ENCODE results near the gene GARRE1. TPM values are rescaled to one million over a fixed set of nuclear protein-coding genes. Genes with fewer than 3 reads are reported as not detected.
"Not testable (repeated sequence)": the region's sequence is repeated elsewhere in the genome, so short reads cannot be mapped to it uniquely, and the experiment has no call there.

Gene GARRE1, protein sequence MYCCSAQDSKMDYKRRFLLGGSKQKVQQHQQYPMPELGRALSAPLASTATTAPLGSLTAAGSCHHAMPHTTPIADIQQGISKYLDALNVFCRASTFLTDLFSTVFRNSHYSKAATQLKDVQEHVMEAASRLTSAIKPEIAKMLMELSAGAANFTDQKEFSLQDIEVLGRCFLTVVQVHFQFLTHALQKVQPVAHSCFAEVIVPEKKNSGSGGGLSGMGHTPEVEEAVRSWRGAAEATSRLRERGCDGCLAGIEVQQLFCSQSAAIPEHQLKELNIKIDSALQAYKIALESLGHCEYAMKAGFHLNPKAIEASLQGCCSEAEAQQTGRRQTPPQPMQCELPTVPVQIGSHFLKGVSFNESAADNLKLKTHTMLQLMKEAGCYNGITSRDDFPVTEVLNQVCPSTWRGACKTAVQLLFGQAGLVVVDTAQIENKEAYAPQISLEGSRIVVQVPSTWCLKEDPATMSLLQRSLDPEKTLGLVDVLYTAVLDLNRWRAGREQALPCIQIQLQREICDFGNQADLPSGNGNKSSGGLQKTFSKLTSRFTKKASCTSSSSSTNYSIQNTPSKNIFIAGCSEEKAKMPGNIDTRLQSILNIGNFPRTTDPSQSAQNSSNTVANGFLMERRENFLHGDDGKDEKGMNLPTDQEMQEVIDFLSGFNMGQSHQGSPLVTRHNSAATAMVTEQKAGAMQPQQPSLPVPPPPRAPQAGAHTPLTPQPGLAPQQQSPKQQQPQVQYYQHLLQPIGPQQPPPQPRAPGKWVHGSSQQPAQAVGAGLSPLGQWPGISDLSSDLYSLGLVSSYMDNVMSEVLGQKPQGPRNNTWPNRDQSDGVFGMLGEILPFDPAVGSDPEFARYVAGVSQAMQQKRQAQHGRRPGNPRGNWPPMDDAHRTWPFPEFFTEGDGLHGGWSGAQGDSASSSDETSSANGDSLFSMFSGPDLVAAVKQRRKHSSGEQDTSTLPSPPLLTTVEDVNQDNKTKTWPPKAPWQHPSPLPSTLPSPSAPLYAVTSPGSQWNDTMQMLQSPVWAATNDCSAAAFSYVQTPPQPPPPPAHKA (N-terminal part only)
- total RNA-seq, result 10 to 100 TPM; 19.6 to 22.0 TPM
- long read RNA-seq, partial matches to known transcripts, result 1 of 7 reads
- long read RNA-seq, other reads (novel, unspliced or antisense), result 6 of 7 reads

DNA sequence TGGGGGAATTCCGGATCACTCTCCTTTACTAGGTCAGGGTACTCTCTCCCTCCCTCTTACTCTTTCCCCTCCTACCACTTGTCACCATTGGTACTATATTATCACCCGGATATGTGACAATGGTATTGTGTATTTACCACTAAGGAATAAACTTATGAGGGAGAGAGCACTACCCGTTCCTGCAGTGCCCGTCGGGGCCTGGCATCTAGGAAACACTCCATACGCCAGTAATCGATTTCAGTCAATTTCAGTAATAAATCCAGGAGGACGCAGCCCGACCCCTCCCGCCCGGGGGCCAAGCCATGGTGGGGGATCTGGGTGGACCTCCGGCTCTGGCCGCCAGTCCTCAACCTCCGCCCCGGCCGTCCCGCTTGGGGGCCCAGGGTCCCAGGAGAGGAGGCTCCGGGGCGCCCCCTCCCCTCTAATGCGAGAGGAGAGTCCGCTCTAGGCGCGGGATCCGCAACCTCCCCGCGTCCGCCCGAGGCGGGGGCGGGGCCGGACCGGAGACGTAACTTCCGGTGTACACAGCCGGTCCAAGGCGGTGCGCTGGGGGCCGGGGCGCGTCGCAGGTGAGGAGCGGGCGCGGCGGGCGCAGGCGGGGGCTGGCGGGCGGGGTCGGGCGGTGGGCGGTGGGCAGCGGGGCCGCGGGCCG, at the start of gene GARRE1:
TSS of gene GARRE1 (plus strand) at position 509 of the 652 bp plus-strand sequence. CDS start 45,920 bp downstream, outside the sequence.
- intact Hi-C loops (cut with DNase I, micrococcal nuclease), result no loop called here

DNA sequence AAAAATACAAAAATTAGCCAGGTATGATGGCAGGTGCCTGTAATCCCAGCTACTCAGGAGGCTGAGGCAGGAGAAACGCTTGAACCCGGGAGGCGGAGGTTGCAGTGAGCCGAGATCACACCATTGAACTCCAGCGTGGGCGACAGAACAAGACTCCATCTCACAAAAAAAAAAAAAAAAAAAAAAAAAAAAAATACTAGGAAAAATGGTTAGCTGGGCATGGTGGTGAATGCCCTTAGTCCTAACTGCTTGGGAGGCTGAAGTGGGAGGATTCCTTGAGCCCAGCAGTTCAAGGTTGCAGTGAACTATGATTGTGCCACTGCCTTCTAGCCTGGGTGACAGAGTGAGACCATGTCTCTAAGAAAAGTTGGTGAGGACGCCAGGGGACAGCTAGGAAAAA, 49.0 kb upstream of the GARRE1 start:
- DNase-seq; ATAC-seq; intact Hi-C loops (cut with DNase I, micrococcal nuclease): not testable (repeated sequence)

More for the DNA sequence above, at the start of gene GARRE1:
- ATAC-seq, result peak; percentile 93
- DNase-seq, result peak; percentile 84 to 95

DNA sequence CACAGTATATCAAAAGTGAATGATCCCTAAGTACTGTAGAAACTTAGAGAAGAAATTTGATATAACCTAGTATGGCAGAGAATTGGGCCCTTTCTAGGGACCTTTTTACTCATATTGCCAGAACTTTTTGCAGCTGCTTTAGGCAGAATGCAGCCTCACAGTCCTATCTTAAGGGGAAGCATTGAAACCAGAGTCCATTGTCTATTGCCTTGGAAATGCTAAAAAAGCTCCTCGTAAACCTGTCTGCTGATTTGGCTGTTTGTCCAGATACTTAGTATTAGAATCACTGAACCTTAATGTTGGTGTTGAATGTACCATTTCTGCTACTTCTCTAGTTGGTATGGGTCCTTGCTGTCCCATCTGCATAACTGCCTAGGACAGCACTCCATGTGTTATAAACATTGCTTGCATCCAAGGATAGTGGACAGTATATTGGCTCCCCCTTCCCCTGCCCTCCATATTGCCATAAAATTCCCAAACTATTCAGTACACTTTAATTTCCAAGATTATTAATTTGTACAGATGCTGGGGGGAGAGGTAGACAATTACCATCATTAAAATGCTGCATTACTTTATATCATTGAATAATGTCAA, 46.0 kb upstream of the GARRE1 start:
- intact Hi-C loops (cut with DNase I, micrococcal nuclease), result no loop called here
- DNase-seq (no peak), ATAC-seq (no peak)

DNA sequence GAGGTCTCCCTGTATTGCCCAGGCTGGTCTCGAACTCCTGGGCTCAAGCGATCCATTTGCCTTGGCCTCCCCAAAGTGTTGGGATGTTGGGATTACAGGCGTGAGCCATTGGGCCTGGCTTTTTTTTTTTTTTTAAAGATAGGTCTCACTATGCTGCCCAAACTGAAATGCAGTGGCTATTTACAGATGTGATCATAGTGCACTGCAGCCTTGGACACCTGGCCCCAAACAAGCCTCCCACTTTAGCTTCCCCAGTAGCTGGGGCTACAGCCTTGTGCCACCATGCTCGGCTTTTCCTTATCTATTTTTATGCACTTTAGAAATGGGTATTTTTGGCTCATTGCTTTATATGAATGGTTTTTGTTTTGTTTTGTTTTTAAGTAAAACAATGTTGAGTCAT, 44.6 kb upstream of the GARRE1 start:
- no peak for ATAC-seq
- no peak for DNase-seq
- intact Hi-C loops (cut with DNase I, micrococcal nuclease), result no loop called here

DNA sequence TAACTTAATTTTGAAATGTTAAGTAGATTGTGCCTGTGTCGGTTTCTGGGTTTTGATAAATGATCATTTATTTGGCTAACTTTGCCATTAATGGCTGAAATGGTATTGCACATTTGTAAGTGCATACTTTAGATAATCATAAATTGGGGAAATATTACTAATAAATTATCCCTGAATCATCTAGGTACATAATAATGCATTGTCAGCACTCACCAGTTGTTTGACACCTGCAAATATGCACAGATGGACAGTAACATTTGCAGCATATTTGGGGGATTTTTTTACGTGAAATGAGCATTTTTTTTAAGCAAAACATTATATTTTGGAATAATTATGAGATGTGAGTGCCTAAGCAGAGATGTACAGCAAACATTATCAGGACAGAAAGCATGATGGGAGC, 41.1 kb upstream of the GARRE1 start:
- DNase-seq, result no peak
- intact Hi-C loops (cut with DNase I, micrococcal nuclease), result no loop called here
- ATAC-seq, result no peak

DNA sequence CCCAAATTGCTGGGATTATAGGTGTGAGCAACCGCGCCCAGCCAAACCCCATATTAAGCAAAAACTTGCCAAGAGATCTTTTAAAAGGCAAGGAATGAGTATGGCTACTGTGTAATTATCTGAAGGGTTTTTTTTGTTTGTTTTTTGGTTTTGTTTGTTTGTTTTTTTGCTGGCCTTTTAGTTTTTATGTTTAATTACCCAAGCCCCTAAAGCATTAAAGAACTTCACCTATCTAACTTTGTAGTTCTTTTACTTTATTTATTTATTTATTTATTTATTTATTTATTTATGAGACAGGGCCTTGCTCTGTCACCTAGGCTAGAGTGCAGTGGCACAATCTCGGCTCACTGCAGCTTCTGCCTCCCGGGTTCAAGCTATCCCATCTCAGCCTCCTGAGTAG, 40.3 kb upstream of the GARRE1 start:
- intact Hi-C loops (cut with DNase I, micrococcal nuclease), result no loop called here
- ATAC-seq (no peak), DNase-seq (no peak)

DNA sequence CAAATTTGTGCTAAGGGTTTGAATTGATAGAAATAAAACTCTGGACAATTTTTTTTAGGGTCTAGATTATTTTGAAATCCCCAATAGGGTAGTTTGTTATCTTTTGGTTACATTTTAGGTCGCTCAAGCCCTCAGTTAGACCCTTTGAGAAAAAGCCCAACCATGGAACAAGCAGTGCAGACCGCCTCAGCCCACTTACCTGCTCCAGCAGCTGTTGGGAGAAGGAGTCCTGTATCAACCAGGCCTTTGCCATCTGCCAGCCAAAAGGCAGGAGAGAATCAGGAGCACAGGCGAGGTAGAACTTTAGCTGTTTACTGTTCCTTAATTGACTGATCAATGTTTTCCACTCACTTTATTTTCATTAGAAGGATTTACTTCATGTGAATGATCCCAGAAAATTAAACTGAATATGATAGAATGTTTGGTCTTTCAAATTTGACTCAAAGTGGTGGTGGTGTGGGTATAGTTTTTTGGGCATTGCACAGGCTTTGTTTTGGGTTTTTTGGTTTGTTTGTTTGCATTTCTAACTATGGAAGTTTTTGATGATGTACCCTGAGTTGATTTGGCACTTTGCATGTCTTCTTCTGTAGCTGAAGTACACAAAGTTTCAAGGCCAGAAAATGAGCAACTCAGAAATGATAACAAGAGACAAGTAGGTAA, 39.2 kb upstream of the GARRE1 start:
- intact Hi-C loops (cut with DNase I, micrococcal nuclease), result no loop called here
- DNase-seq (no peak), ATAC-seq (no peak)

DNA sequence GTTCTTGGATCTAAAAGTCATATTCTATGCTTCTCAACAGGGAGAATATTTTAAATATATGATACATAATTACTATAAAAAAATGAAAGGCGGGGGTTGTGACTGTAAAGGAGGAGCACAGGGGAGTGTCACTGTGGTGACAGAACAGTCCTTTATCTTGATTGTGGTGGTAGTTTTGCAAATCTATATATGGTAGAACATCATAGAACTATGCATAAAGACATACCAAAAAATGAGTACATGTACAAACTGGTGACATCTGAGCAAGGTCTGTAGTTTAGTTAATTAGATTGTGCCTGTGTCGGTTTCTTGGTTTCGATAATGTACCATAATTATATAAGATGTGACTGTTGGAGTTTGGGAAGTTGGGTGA, 38.7 kb upstream of the GARRE1 start:
- no peak for ATAC-seq
- DNase-seq, result no peak
- intact Hi-C loops (cut with DNase I, micrococcal nuclease), result no loop called here

DNA sequence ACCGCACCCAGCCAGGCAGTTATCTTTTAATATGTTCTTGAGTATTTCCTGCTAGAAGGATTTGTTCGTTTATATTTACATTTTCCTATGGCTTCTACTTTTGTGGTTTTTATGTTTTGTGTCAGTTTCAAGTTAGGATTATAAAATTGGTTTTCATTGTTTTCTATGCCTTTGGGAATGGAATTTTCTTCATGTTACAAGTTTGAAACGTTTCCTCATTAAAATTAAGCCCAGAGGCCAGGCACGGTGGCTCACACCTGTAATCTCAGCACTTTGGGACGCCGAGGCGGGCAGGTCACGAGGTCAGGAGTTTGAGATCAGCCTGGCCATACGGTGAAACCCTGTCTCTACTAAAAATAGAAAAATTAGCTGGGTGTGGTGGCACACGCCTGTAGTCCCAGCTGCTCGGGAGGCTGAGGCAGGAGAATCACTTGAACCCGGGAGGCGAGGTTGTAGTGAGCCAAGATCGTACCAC, 37.6 kb upstream of the GARRE1 start:
- ATAC-seq, result peak; percentile 31
- DNase-seq; intact Hi-C loops (cut with DNase I, micrococcal nuclease): not testable (repeated sequence)

DNA sequence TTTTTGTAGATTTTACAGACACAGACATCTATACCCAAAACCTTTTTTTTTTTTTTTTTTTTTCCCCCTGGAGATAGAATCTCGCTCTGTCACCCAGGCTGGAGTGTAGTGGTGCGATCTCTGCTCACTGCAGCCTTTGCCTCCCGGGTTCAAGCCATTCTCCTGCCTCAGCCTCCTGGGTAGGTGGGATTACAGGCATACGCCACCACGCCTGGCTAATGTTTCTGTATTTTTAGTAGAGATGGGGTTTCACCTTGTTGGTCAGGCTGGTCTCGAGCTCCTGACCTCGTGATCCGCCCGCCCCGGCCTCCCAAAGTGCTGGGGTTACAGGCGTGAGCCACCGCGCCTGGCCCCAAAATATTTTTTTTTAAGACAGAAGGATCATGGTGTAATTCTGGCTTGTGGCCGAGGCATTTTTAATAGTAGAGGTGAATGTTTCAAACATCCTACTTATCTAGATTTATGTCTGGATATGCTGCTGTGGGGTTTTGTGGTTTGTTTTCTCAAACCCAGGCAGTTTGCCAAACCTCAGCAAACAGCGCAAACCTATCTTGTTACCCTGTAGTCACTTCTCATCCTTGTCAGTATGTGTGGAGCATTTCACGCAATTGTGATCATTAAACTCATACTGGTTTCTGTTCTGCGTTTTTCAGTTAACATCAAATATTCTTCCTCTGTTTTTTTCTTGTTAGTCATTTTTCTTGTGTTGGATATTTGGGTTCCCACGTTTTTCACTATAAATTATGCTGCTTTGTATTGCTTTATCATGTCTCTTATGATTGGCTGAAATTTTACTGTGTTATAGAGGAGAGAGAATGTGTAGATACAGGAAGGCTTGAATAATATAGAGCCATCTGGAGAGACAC, 36.2 kb upstream of the GARRE1 start:
- peak; percentile 55 for ATAC-seq
- DNase-seq, result peak in 1 of 2 donors; percentile 23
- intact Hi-C loops (cut with DNase I, micrococcal nuclease), result no loop called here

DNA sequence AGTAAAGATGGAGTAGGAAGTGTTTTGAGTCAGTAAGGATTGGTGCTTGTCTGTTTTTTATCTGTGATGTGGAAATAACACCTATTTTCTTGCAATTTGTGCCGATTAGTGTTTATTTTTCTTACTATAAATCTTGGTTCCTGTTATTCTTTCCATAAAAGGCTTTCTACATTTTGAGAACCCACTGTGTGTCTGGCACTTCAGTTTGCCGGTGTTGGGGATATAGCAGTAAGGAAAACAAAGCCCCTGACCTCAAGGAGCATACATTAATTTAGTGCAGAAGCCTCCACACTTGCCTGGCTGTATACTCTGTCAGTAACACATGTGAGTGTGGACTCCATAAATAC, 35.6 kb upstream of the GARRE1 start:
- ATAC-seq (no peak), DNase-seq (no peak)
- intact Hi-C loops (cut with DNase I, micrococcal nuclease), result no loop called here

DNA sequence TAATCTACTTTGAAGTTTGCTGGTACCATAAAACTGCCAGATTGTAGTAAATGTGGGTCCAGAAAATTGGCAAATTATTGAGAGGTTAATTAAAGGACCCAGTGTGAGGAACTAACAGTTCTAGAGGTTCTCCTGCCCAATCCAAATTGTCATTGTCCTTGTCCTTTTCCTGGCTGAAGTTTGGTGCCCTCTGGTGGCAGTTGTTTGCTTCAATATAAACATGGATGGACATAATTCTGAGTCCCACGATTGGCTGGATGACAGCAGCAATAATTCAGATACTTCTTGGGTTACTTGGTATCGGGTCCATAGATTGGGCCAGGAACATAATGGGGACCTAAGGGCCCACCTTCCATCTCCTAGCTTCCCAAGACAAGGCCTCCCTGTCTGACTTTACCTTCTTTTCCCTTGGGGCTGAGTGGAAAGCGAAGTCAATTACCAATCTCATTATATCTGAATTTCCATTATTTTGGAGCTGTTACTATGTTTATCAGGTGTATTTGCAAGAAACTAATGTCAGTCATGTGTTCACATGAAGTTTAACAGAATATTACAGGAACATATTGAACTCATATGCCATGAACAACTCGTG, 33.8 kb upstream of the GARRE1 start:
- peak; percentile 34 to 78 for DNase-seq
- peak; percentile 65 for ATAC-seq
- intact Hi-C loops (cut with DNase I, micrococcal nuclease), result no loop called here

DNA sequence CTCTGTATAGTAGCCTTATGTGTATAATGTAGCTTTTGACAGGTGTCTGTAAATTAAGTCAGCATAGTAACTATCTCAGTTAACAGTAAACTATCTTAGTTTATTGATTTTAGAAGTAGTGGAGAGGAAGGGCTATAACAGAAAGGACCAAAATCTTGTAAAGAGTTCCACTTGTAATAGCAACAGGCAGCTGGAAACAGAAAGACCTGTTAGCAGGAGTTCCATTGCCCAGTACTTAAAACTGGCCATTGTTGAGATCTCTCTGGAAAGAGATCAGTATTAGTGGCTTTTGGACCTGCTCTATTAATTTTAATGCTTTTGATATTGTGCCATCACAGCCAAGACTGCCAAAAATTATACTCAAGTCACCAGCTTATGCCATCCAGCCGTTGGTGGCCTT, 32.0 kb upstream of the GARRE1 start:
- ATAC-seq, result no peak
- DNase-seq, result no peak
- intact Hi-C loops (cut with DNase I, micrococcal nuclease), result no loop called here

DNA sequence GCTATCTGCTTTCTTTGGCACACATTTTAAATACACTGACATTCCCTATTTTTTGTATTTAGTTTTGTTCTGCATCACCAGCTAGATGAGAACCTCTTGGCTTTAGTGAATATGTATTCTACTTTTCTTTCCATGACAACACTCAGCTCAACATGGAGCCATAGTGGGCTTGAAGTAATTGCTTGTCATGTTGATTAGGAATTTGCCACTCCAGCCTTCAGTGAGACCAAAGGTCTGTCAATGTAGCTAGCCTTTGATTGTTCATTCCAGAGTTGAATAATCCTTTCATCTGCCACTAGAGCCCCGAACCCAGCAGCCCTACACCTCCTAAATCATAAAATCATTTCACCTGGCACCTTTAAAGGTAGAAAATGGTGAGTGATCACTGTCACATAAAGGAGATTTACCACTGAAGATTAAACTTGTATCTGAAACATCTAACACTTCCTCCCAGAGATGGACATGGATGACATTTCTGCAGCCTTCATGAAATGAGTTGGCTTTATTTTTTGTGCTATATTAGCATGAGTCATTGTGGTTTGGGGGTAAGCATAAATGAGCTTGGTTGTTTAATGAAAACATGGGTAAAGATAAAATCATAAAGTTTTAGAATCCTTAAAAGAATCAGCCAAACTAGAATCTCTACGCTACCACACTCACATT, 29.2 kb upstream of the GARRE1 start:
- no peak for DNase-seq
- ATAC-seq, result no peak
- intact Hi-C loops (cut with DNase I, micrococcal nuclease), result no loop called here

DNA sequence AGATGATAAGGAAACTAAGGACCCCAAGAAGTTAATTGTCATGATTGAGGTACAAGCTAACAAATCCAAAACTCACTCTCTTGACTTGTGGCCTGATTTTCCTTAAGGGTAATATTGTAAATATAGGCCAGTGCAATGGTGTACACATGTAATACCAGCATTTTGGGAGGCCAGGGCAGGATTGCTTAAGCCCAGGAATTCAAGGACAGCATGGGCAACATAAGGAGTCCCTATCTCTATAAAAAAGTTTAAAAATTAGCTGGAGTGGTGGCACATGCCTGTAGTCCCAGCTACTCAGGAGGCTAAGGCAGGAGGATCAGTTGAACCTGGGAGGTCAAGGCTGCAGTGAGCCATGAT, 28.7 kb upstream of the GARRE1 start:
- DNase-seq (no peak), ATAC-seq (no peak)
- intact Hi-C loops (cut with DNase I, micrococcal nuclease), result no loop called here

DNA sequence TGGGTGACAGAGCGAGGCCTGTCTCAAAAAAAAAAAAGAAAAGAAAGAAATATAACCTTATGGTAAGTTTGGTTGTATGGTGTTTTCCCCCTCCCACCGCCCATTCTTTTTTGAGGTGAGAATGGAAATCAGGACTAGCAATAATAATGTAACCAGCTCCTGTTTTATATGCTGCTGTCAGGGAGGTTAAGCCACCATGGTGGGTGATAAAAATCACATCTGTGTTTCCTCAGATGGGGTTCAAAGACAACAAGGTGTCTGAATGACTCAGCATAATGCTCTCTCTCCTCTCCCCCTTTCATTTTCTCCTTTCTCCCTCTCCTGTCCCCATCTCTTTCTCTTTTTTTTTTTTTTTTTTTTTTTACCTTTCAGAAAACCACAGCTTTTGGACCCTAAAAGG, 28.3 kb upstream of the GARRE1 start:
- intact Hi-C loops (cut with DNase I, micrococcal nuclease), result no loop called here
- ATAC-seq (no peak), DNase-seq (no peak)
